GM19467 (cell line): ENCODE results near the gene VPS4A.

Source experiments
- ATAC-seq: cut with Tn5 transposase; IDR thresholded peaks from one replicate; pipeline ENCODE4 v1.9.1; 2021; ENCODE audit warnings: mild to moderate bottlenecking, moderate library complexity; ENCODE audit not compliant: unreplicated experiment

VPS4A gene

DNA sequence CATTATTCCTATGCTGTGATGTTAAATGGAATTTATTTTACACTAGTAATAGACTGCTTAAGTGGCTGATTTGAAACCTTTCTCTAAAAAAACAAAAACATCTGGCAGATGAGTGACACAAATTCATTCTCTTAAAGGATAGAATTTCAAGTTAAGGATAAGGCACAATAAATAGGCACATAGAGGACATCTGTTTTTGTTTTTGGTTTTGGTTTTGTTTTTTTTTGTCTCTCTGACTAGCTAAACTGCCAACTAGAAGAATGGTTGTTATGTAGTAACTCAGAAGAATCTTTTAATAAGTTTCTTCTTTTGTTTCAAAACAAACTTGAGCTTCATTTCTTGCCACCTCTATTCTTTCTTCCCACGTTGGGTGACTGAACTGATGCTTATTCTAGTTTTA lies 5.1 kb upstream of the VPS4A start:
- ATAC-seq: no peak

DNA sequence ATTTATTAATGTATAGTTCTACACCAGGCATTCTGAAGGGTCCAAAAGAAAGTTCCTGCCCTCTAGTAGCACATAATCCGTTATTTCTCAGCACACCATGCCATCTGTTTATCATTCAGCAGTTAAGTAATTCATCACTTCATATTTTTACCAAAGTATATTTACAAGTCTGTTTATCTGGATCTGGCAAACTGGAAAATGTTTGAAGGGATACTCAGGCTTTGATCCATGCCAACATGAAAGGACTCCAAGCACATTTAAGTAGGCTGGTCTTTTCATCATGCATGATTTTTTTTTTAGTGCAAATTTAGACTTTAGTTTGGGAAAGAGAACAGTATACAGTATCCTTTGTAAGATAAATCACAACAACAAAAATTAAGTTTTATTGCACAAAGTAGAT lies 4.1 kb upstream of the VPS4A start:
- ATAC-seq: no peak

DNA sequence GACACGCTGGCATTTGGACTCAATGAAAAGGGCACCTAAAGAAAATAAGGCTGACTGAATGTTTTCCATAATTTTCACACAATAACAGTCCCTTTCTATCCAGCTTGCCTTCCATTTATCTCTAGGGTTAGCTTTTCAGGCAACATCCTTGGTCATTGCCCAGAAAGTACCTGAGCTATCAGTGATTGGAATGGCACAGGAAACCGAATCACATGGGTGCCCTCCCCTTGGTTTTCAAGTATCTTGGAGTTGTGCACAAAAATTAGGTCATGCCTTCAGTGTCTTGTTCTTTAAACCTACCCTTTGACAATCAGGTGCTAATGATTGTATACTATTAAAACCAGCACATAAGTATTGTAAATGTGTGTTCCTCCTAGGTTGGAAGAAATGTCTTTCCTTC lies 3.3 kb upstream of the VPS4A start:
- no peak for ATAC-seq

DNA sequence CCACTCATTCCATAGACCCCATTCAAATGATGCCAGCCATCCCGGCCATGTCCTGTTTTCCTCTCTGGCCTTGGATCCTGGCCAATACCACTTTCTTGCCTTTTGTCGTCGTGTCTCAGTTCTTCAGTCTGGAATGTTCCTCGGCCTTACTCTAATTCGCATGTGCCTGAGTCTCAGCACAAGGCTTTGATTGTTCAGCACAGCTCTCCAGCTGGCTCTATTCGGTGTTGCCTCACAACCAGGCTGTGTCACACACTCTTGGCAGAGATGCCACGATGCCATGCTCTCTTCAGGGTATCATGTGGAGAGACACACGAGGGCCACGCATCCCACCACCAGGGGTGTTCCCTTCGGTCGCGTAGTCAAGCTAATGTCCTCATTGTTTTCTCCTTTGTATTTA lies 1.8 kb upstream of the VPS4A start:
- ATAC-seq: no peak

DNA sequence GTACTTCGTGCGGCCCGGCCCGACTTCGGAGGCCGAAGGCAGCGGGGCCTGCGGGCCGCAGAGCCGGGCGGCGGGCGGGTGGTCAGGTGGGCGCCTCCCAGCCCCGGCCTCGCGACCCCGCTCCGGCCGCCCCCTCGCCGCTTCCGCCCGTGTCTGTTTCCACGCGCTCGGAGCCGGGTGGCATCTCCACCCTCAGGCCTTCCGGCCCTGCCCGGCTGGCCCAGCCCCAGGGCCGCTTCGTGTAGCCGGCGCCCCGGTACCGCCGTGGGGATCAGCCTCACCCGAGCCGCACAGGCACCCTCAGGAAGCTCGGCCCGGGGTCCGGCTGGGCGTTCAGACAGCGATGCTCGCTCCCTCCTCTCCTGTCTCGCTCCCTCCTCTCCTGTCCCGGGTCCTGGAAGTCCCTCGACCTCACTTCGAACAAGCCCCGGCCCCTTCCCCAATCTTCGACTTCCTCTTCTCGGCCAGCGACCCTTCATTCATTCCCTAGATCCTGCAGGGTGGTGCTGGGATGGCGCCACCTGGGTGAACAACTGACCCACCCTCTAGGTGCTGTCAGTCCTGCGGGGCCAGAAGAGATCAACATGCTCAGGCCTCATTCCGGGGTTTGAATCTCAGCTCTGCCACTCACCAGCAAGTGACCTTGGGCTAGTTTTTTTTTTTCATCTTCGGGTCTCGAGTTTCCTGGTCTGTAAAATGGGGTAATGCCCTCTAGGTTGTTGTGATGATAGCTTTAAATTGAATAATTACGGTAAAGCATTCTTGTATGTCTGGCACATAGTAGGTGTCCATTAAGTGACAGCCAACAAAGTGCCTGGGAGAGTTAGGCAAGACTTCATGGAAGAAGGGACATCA lies 610 bp downstream of the VPS4A start:
- peak; percentile 35 for ATAC-seq

DNA sequence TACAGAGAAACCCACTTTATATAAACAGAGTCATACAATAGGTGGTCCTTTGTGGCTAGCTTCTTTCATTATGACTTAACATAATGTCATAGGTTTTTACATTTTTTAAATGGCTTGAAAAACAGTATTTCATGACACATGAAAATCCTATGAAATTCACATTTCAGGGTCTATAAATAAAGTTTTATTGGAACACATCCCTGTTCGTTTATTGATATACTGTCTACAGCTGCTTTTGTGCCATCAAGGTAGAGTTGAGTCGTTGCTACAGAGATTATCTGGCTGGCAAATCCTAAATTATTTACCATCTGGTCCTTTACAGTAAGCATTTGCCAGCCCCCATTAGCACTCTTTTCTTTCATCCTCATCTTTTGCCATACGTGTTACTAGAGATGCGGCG lies 2.3 kb downstream of the VPS4A start:
- no peak for ATAC-seq

DNA sequence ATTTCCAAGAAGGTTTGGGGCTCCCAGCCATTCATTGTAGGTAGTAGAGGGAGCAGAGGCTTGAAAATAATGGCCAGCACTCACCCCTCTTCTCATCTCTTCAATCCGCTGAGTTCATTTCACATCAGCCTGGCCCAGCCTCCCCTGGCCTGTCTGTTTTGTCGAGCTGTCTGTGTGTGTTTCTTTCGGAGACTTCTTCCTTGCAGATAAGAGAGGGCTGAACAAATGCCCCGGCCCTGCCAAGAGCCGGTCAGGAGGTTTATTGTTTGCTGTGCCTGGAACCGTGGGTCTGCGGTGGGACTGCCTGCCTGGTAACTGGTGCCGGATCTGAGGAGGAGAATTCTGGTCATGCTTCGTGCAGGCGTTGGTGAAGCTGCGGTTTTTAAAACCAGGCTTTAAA lies 3.4 kb downstream of the VPS4A start:
- ATAC-seq: no peak

DNA sequence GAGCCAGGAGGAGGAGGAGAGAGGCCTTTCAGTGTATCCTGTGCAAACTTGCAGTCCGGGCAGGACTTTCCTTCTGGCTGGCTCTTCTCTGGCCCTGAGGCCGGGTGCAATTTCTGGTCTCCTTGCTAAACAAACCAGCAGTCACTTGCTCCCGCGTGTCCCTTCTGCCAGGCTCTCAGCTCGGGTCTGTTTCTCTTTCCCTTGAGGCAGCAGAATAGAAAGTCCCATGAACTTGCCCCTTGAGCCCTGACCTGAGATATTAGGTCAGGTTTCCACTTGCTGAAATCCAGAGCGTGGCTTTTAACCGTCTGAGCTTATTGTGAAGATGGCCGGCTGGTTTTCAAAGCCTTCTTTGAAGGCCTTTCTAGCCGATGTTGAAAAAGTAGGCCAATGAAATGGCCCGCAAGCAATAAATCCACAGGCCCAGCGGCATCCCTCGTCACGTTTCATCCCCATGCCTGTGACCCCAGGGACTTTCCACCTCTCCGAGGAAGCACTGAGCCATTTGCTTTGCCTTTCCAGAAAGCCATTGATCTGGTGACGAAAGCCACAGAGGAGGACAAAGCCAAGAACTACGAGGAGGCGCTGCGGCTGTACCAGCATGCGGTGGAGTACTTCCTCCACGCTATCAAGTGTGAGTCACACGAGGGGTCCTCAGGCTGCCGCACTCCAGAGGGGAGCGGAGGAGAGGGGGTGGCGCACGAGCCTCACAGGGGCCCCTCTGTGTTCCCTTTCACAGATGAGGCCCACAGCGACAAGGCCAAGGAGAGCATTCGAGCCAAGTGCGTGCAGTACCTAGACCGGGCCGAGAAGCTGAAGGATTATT lies 4.5 kb downstream of the VPS4A start:
- no peak for ATAC-seq

DNA sequence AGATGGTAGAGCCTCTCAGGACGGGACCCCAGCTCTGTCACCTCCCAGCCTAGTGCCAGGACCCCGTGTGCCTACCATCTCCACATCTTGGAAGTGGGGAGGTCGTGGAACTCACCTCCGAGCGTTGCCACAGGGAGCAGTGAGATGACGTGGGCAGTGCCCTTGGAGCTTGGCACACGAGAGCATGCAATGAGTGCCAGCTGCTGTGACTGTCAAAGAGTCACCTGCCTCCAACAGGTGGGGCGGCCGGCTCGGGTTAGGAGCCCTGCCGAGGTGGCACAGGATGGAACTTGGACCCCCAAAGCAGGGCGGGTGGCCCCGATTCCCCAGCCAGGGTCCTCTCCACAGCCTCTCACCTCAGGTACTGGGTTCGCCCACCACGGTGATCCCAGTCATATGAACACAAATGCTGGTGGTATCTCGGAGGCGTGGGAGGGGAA lies 5.5 kb downstream of the VPS4A start:
- ATAC-seq: no peak

DNA sequence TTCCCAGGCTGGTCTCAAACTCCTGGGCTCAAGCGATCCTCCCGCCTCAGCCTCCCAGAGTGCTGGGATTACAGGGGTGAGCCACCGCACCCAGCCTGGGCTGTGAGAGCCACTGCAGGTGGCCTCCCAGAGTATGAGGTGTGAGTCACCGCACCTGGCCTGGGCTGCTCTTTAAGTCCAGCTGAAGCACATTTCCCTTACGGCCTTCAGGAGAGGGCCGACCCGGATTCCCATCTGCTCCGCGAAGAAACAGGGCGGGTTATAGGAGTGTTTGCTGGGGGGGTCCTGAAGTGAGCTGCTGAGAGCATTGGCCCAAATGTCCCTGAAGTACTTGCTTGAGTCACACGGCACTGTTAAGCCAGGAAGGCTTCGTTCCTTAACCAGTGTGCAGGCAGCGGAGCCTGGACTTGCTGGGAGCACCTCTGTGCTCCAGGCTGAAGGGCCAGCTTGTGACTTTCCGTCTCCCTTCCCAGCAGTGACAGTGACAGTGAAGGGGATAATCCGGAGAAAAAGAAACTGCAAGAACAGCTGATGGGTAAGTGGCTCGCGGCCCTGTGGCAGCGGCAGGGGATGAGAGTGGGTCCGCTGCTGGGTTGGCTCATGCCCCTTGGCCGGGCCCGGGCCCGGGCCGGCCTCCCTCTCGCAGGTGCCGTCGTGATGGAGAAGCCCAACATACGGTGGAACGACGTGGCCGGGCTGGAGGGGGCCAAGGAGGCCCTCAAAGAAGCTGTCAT lies 7.2 kb downstream of the VPS4A start:
- no peak for ATAC-seq

DNA sequence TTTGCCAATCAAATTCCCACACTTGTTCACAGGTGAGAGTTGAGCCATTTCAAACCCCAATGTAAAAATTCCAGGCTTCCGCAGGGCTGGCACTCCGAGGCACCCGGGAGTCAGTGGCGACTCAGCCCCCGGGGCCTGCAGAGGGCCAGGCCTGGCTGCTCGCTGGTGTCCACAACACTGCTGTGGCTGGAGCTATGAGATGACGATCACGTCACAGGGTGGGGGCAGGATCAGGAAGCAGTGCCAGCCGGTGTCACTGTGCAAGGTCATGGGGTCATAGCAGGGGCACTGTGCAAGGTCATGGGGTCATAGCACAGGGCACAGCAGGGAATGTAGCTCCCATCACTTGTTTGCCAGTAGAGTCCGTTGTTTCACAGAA lies 7.8 kb downstream of the VPS4A start:
- ATAC-seq: no peak

DNA sequence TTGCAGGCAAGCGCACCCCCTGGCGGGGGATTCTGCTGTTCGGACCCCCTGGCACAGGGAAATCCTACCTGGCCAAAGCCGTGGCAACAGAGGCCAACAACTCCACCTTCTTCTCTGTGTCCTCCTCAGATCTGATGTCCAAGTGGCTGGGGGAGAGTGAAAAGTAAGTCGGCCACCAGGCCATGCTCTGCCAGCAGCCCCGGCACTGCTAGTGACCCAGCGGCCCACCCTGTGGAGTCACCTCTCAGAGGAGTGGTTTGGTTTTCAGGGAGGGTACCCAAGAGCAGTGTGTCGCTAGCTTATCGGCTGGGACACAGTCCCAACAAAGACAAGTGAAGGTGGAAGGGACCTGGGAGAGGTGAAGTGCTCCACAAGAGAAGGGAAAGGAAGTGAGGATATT lies 8.2 kb downstream of the VPS4A start:
- no peak for ATAC-seq

DNA sequence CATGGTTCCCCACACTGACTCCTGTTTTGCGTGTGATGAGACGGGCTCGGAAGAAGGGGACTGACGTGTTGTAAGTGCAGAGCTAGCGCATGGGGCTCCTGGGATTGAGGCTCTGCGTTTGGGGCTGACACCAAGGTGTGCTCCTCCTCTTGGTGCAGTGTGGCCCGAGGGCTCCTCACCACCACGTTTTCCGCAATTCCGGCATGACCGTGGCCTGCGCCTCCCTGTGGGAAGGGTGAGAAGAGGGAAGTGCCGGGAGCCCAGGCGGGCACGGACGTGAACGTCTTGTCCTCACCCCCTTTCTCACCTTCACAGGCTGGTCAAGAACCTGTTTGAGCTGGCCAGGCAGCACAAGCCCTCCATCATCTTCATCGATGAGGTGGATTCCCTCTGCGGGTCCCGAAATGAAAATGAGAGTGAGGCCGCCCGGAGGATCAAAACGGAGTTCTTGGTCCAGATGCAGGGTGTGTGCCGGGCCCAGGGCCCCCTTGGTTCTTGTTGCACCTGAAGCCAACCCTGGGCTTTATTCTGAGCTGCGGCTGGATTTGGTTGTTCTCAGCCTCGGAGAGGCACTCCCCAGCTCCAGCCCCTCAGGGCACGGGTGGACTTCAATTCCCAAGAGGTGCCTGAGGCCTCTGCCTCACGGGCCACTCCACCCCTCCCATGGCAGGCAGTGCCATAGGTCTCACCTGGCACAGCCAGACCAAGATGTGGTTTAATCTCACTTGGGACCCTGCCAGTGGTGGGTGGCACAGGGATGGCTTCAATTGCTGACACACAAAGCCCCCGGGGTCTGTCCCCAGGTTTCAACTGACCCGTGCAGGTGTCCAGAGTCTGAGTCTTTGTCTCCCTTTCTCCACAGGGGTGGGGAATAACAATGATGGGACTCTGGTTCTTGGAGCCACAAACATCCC lies 8.9 kb downstream of the VPS4A start:
- no peak for ATAC-seq

DNA sequence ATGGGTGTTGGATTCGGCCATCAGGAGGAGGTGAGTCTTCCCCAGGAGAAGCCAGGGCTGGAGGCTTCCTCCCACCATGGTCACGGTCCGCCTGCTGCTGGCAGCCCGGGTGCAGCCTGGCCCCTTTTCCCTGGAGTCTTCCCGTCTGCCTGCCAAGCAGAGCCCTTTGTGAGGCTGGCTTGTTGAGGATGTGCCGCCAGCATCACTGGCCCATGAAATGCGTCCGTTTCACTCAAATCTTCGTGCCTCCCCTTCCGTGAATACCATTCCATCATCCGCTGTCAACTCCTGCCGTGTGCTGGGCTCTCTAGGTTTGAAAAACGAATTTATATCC lies 9.6 kb downstream of the VPS4A start:
- ATAC-seq: no peak

DNA sequence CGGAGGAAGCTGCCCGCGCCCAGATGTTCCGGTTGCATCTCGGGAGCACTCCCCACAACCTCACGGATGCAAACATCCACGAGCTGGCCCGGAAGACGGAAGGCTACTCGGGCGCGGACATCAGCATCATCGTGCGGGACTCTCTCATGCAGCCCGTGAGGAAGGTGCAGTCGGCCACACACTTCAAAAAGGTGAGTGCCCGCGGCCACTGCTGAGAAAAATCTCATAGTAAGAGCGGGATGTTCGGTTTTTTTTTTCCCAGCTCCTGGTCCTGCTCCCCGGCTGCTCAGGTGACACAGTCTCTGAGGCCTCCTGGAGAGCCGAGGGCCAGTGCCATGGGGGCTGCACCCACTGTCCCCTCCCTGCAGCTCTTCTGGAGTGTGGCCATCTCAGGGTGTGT lies 9.9 kb downstream of the VPS4A start:
- no peak for ATAC-seq

DNA sequence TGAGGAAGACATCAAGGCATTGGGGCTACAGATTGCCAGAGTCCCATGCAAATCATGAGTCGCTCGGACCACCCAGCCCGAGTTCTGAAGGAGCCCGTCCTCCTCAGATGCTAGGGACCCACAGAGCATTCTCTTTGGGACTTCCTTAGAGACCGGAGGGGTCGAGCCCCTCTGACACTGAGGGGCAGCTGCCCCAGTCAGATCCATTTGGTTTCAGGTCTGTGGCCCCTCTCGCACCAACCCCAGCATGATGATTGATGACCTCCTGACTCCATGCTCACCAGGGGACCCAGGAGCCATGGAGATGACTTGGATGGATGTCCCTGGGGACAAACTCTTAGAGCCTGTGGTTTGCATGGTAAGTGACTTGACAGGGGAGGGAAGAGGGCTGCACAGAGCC lies 11.2 kb downstream of the VPS4A start:
- ATAC-seq: no peak

DNA sequence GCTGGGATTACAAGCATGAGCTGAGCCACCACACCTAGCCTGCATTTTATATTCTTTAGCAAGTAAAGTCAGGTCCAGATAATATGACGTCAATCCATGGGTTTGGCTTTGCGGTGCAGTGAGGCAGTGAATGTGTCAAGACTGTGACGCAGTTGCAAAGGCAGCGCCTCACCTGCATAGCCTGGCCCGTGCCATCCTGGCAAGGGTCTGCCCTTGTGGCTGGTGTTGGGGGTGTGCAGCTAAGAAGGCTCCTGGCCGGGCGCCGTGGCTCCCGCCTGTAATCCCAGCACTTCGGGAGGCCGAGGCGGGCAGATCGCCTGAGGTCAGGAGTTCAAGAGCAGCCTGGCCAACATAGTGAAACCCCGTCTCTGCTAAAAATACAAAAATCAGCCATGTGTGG lies 12.3 kb downstream of the VPS4A start:
- no peak for ATAC-seq

DNA sequence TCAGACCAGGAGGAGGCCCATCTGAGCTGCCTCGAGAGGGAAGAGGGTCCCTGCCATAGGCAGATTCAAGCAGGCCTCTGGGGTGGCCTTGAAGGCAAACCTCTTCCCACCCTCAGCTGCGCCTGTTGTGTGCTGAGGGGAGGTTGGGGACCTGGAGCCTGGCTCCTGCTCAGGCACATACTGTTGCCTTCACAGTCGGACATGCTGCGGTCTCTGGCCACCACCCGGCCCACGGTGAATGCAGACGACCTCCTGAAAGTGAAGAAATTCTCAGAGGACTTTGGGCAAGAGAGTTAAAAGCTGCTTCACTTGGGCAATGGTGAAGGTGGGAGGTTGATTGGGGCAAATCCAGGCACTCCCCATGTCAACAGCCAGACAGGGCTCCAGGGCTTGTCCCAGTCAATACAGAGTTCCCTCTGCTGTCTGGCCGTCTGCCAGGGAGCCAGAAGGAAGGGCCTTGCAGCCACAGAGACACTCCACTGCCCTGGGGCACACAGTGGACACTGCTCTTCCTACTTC lies 12.9 kb downstream of the VPS4A start:
- ATAC-seq: no peak

DNA sequence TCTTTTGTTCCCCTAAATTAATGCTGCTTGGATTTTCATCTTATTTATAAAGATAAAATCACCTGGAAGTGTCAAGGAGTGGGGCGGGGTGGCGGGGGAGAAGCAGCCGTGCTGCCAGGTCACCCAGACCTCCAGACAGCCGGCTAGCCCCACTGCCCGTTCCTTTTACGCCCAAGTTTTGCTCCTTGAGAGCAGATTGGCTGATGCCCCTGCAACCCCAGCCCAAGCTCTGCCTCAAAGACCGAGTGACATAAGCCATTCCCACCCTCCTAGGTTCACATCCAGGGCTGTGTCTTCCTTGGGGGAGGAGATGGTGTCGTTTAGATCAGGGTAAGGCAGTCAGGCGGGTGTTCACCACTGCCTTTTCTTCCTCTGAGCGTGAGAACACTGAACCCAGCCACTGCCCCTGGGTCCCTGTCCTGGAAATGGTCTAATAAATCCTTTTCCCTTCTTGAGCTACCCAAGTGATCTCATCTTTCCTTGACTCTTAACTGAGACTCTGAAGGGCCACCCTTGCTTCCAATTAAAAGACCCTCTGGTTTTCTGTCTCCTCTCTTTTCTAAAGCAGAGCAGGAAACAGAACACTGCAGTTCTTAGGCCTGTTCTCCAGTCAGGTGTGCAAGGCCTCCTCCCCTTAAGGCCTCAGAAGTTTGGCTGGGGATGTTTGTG lies 13.6 kb downstream of the VPS4A start:
- ATAC-seq: no peak

DNA sequence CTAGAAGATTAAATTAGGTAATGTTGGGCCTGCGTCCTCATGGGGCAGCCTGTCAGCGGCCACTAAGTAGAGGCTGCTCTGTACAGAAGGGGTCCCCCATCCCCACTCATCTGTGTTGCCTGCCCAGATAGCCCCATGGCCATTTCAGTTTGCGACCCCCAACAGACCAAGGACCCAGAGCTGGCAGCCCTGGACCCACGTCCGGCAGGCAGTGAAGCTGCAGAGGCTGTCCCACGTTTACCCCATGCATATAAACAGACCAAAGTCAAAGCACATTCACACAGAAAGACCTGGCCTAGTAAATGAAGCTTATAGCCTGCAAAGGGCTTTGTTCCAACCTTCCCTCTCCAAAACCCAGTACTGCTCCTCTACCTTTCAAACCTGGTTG lies 14.6 kb downstream of the VPS4A start:
- ATAC-seq: no peak
